Fibroblast of upper back skin (primary cell): ENCODE results near the gene SRPK1.

ENCODE experiments used
- DNase-seq: peaks from one replicate; pipeline ENCODE4 v3.0.0-alpha.2; 2013

Gene SRPK1

GRCh38 chr6:35897036-35897435 is 23.9 kb downstream of the SRPK1 start:
- no peak for DNase-seq

DNA sequence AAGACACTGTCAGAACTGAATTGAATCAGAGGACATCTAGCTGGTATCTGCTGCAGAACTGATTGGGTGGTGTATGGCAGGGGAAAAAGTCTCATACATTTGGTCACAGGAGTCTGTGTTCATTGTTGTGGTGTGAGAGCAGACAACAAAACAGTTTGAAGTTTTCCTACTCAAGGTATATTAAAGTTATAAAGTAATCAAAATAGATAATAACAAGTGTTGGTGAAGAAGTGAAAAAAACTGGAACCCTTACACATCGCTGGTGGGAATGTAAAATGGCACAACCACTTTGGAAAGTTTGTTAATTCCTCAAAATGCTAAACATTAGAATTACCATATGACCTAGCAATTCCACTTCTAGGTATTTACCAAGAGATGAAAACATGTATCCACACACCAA is 24.7 kb downstream of the SRPK1 start:
- DNase-seq: no peak

- no peak for DNase-seq
These were observed 25.3 kb downstream of the SRPK1 start for GRCh38 chr6:35895560-35895959.

GRCh38 chr6:35894776-35895175 is 26.1 kb downstream of the SRPK1 start:
- DNase-seq: no peak

GRCh38 chr6:35893246-35893645 is 27.7 kb downstream of the SRPK1 start:
- DNase-seq: peak; percentile 9

DNA sequence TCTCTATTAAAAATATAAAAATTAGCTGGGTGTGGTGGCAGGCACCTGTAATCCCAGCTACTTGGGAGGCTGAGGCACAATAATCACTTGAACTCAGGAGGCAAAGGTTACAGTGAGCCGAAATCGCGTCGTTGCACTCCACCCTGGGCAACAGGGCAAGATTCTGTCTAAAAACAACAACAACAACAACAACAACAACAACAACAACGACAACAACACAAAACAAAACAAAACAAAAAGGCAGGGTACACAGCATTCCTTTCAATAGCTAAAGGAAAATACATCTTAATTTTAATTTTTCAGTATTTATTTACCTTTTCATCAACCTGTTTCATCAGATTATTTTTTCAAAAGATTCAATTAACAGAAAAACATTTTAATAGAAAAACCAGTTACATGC is 28.4 kb downstream of the SRPK1 start:
- no peak for DNase-seq

DNA sequence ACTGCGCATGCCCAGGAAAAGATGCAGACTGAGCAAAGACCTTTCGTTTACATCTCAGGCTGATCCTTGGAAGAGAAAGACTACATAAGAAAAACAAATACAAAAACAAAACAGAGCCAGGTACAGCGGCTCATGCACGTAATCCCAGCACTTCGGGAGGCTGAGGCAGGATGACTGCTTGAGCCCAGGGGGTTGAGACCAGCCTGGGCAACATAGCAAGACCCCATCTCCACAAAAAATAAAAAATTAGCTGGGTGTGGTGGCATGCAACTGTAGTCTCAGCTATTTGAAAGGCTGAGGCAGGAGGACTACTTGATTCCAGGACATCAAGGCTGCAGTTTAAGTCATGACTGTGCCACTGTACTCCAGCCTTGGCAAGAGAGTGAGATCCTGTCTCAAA is 41.7 kb downstream of the SRPK1 start:
- no peak for DNase-seq

DNA sequence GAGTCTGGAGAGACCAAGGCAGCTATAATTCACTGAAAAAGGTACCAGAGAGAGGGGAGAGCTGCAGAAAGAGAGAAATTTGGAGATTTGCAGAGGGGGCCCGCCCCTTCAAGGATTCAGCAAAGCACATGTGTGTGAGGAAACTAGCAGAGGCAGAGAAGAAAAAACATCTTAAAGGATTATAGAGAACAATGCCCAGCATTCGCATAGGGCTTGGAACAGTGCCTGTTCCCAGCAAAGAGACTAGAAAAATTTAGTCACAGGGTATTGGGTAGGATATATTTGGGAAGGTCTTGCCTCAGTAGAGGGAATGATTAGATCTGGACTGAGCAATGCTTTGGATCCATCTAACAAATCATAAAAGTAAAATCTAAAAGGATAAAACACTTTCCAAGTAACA is 44.0 kb downstream of the SRPK1 start:
- DNase-seq: no peak

DNA sequence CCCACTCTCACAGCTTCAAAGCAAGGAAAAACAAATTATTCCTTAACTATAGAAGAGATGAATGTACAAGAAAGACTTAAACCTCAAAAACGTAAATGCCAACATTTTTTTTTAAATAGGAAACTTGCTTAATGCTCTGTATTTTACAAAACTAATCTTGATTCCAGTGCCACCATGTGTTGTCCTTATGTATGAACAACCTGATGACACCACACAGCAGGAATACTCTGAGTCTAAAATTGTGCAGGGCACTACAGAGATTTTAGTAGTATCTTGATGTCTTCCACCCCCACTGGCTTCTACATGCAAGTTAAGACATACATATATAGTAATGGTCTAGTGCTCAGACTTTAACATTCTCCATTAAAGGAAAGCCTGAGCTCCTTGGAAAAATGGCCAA is 46.2 kb downstream of the SRPK1 start:
- DNase-seq: no peak

- DNase-seq: no peak
These were observed 61.5 kb downstream of the SRPK1 start for GRCh38 chr6:35859367-35859766.

GRCh38 chr6:35857853-35858252 is 63.0 kb downstream of the SRPK1 start:
- DNase-seq: no peak

DNA sequence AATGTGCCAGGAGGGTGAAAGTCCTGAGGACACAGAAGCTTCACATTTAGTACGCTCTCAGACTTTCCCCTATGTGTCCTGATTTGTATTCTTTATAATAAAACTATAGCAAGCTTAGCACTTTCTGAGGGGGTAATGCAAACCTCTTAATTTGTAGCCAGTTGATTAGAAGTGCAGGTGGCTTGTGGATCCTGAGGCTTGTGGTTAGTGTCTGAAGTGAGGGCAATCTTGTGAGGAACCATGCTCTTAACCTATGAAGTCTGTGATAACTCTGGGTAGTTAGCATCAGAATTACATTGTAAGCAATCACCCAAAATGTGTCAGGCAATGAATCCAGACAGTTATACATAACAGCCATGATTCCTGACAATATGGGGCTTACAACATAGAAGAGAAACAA is 64.6 kb downstream of the SRPK1 start:
- no peak for DNase-seq

GRCh38 chr6:35852994-35853393 is 67.9 kb downstream of the SRPK1 start:
- no peak for DNase-seq

DNA sequence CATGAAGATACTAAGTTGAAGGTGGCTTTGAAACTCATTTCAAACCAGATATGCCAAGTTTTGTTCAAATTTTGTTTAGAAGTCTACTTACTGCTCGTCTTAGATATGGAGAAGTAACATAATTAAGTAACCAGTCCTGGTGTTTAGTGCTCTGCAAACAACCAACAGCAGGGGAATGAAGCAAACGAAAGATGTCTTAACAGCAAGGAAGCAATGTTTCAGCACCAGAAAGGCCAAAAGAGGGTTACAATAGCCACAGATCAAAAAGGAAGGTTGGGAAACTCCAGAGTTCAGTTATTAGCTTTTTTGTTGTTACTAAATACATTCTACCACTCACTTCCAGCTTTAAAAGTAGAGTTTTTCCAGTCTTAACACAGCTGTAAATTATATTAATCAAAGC is 70.7 kb downstream of the SRPK1 start:
- DNase-seq: no peak

DNA sequence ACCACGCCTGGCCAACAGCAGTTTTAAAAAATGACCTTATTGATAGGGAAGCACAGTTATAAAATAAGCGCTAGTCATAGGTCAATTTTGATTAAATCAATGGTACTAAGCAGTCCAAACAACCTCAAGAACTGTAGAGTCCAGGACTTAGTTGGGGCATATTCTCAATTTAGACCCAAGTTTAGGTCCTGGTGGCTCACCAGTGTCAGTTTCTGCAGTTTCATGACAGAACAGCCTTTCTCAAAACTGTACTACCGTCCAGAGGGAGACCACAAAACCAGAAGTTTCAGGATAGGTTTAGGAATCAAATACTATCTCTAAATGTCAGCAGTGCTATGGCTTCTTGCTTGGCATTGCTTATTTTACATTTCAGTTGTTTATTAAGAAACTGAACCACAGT is 76.6 kb downstream of the SRPK1 start:
- DNase-seq: no peak

- no peak for DNase-seq
These were observed 78.5 kb downstream of the SRPK1 start for GRCh38 chr6:35842381-35842780.

- no peak for DNase-seq
These were observed 81.9 kb downstream of the SRPK1 start for GRCh38 chr6:35839019-35839418.

- DNase-seq: no peak
These were observed 87.4 kb downstream of the SRPK1 start for GRCh38 chr6:35833536-35833935.

GRCh38 chr6:35831257-35832007 is 89.5 kb downstream of the SRPK1 start:
- DNase-seq: no peak

GRCh38 chr6:35829306-35829705 is 91.6 kb downstream of the SRPK1 start:
- DNase-seq: no peak

- no peak for DNase-seq
These were observed 96.2 kb downstream of the SRPK1 start for GRCh38 chr6:35824552-35825192.

- no peak for DNase-seq
These were observed 97.3 kb downstream of the SRPK1 start for GRCh38 chr6:35823601-35824000.

GRCh38 chr6:35817515-35817914 is 103.4 kb downstream of the SRPK1 start:
- no peak for DNase-seq

DNA sequence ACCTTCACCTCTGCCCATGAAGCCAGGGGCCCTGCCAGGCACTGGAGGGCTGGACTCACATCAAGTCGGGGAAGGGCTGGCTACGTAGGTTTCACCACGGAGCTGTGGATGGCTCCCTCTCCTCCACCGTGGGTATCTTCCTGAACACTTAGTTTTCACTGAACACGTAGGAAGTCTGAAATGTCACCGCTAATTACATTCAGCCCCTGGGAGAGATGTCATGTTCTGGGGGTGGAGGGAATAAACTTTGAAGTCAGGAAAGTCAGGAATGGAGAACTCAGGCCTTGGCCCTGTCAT is 109.3 kb downstream of the SRPK1 start:
- no peak for DNase-seq
